Astrocyte (in vitro differentiated cells and primary cell): ENCODE results near the gene ILF3. TPM values are rescaled to one million over a fixed set of nuclear protein-coding genes. Genes with fewer than 3 reads are reported as not detected.

Source experiments
- DNase-seq: peaks from one replicate; pipeline ENCODE4 v3.0.0-alpha.2; 2010; ENCODE audit warnings: low read depth
- FAIRE-seq: peaks from 2 replicates; lab custom pipeline; 2011; peaks lifted over from hg19 to GRCh38; lab: Jason Lieb, UNC
- H2AFZ ChIP-seq: 2 replicates; pipeline ENCODE4 v1.6.0; 2012; ENCODE audit warnings: low read depth, low read length, inconsistent platforms
- H3K27ac ChIP-seq: 2 replicates; pipeline ENCODE4 v1.5.1; 2011; ENCODE audit warnings: low read depth, low read length, inconsistent platforms
- H3K27me3 ChIP-seq: 2 replicates; pipeline ENCODE4 v1.6.0; 2011; ENCODE audit warnings: low read length, inconsistent platforms; ENCODE audit not compliant: insufficient read depth
- H3K36me3 ChIP-seq: 2 replicates; pipeline ENCODE4 v1.5.1; 2011; ENCODE audit warnings: low read length, inconsistent platforms; ENCODE audit not compliant: insufficient read depth
- H3K4me1 ChIP-seq: 2 replicates; pipeline ENCODE4 v1.5.1; 2011; ENCODE audit warnings: low read length, inconsistent platforms; ENCODE audit not compliant: insufficient read depth
- H3K4me2 ChIP-seq: 2 replicates; pipeline ENCODE4 v1.6.0; 2012; ENCODE audit warnings: low read length, inconsistent platforms
- H3K4me3 ChIP-seq: 2 replicates; pipeline ENCODE4 v1.5.1; 2011; ENCODE audit warnings: low read depth, mild to moderate bottlenecking, low read length, inconsistent platforms; ENCODE audit not compliant: insufficient read depth
- H3K79me2 ChIP-seq: 2 replicates; pipeline ENCODE4 v1.6.0; 2012; ENCODE audit warnings: mild to moderate bottlenecking, low read length, inconsistent platforms; ENCODE audit not compliant: insufficient read depth
- H3K9ac ChIP-seq: 2 replicates; pipeline ENCODE4 v1.6.0; 2012; ENCODE audit warnings: mild to moderate bottlenecking, low read length, inconsistent platforms
- H3K9me3 ChIP-seq: 2 replicates; pipeline ENCODE4 v1.5.1; 2012; ENCODE audit warnings: low read depth, mild to moderate bottlenecking, low read length, inconsistent platforms; ENCODE audit not compliant: insufficient read depth
- H4K20me1 ChIP-seq: 2 replicates; pipeline ENCODE4 v1.6.0; 2012; ENCODE audit warnings: low read length, inconsistent platforms; ENCODE audit not compliant: insufficient read depth
- H3K27ac Mint-ChIP-seq: one replicate; pipeline ENCODE4 v1.8.0; 2021; ENCODE audit warnings: mild to moderate bottlenecking, mixed read lengths; ENCODE audit not compliant: unreplicated experiment
- H3K27me3 Mint-ChIP-seq: one replicate; pipeline ENCODE4 v1.8.0; 2021; ENCODE audit warnings: low read depth, mixed read lengths; ENCODE audit not compliant: unreplicated experiment
- H3K36me3 Mint-ChIP-seq: one replicate; pipeline ENCODE4 v1.8.0; 2021; ENCODE audit warnings: low read depth, mixed read lengths; ENCODE audit not compliant: unreplicated experiment
- H3K4me1 Mint-ChIP-seq: one replicate; pipeline ENCODE4 v1.8.0; 2021; ENCODE audit warnings: low read depth, mixed read lengths; ENCODE audit not compliant: unreplicated experiment
- H3K4me3 Mint-ChIP-seq: one replicate; pipeline ENCODE4 v1.8.0; 2021; ENCODE audit warnings: mild to moderate bottlenecking, moderate library complexity, mixed read lengths; ENCODE audit not compliant: unreplicated experiment
- H3K9me3 Mint-ChIP-seq: one replicate; pipeline ENCODE4 v1.8.0; 2021; ENCODE audit warnings: mild to moderate bottlenecking, mixed read lengths; ENCODE audit not compliant: unreplicated experiment
- CTCF ChIP-seq: IDR thresholded peaks from 2 replicates; pipeline ENCODE4 v1.5.1; 2011; ENCODE audit warnings: low read depth, mild to moderate bottlenecking, inconsistent platforms, low read length, moderate library complexity; ENCODE audit not compliant: insufficient read depth
- EZH2 ChIP-seq: IDR thresholded peaks from 2 replicates; pipeline ENCODE4 v1.6.1; 2012; ENCODE audit warnings: mild to moderate bottlenecking, low read length, inconsistent platforms; ENCODE audit not compliant: insufficient read depth
- total RNA-seq: library from RNA; stranded (reverse); gene quantifications from 2 replicates; pipeline ENCODE4 v1.2.1, GENCODE V29; 2021

The ILF3 gene
- total RNA-seq, 1 donor from 2014 or later, result 244 TPM

GRCh38 chr19:10625762-10626138 lies 28.4 kb upstream of the ILF3 start:
- Mint-ChIP-seq H3K4me3 (peak overlapping the region; percentile 79), H3K4me1 (peaks cover 1% of the 10 kb centered on the region), H3K9me3 (no peaks in the 10 kb centered on the region), H3K36me3 (peaks cover 9% of the 10 kb centered on the region), H3K27ac (no peak overlapping the region), H3K27me3 (no peaks in the 10 kb centered on the region)
- DNase-seq (no peak), FAIRE-seq (no peak)
- H3K36me3 ChIP-seq, result no peaks in the 10 kb centered on the region
- H3K27me3 ChIP-seq, result no peaks in the 10 kb centered on the region
- peaks cover 5% of the 10 kb centered on the region for H3K4me1 ChIP-seq
- peak overlapping the region; percentile 94 for H3K4me2 ChIP-seq
- no peak for TF ChIP-seq CTCF
- no peak for TF ChIP-seq EZH2
- peaks cover 19% of the 10 kb centered on the region for H3K79me2 ChIP-seq
- H4K20me1 ChIP-seq, result peaks cover 11% of the 10 kb centered on the region
- H3K9me3 ChIP-seq, result no peaks in the 10 kb centered on the region
- peak overlapping the region; percentile 47 for H3K27ac ChIP-seq
- peak overlapping the region; percentile 81 for H3K9ac ChIP-seq
- H3K4me3 ChIP-seq, result peak overlapping the region; percentile 61
- peak overlapping the region; percentile 71 for H2AFZ ChIP-seq

GRCh38 chr19:10631874-10632273 lies 22.3 kb upstream of the ILF3 start:
- no peak overlapping the region for H3K27ac Mint-ChIP-seq
- no peak overlapping the region for H3K27ac ChIP-seq

More at GRCh38 chr19:10631874-10632273, 22.3 kb upstream of the ILF3 start:
- H3K36me3 Mint-ChIP-seq, result peaks cover 34% of the 10 kb centered on the region
- Histone ChIP-seq H3K27me3 (no peaks in the 10 kb centered on the region), H4K20me1 (peaks cover 8% of the 10 kb centered on the region), H3K9me3 (no peaks in the 10 kb centered on the region), H3K79me2 (no peaks in the 10 kb centered on the region), H3K36me3 (peaks cover 10% of the 10 kb centered on the region), H3K9ac (no peak overlapping the region), H3K4me2 (no peak overlapping the region), H3K4me3 (no peak overlapping the region), H3K4me1 (peaks cover 4% of the 10 kb centered on the region), H2AFZ (no peak overlapping the region)
- H3K4me3 Mint-ChIP-seq, result no peak overlapping the region
- no peak for TF ChIP-seq EZH2
- no peak for TF ChIP-seq CTCF
- no peaks in the 10 kb centered on the region for H3K4me1 Mint-ChIP-seq
- H3K27me3 Mint-ChIP-seq, result no peaks in the 10 kb centered on the region
- peaks cover 2% of the 10 kb centered on the region for H3K9me3 Mint-ChIP-seq
- DNase-seq (no peak), FAIRE-seq (no peak)
